ENCODE measurements around the gene ARSB.

The ARSB gene

GRCh38 chr5:78794693-78795215 lies 190.4 kb downstream of the ARSB start:
- no peak for TF ChIP-seq CTCF (conservative IDR thresholded peaks at IDR 0.05; ENCODE audit: low read length)
- H3K4me3 ChIP-seq (ENCODE audit: low read length), result no peak overlapping the region
- DNase-seq (ENCODE audit: low read depth), result no peak

GRCh38 chr5:78793907-78794662 lies 191.0 kb downstream of the ARSB start:
- no peak overlapping the region for H3K4me3 ChIP-seq (ENCODE audit: low read length)
- no peak for DNase-seq (ENCODE audit: low read depth)
- no peak for TF ChIP-seq CTCF (conservative IDR thresholded peaks at IDR 0.05; ENCODE audit: low read length)

- DNase-seq (ENCODE audit: low read depth), result no peak
- TF ChIP-seq CTCF (conservative IDR thresholded peaks at IDR 0.05; ENCODE audit: low read length), result no peak
- no peak overlapping the region for H3K4me3 ChIP-seq (ENCODE audit: low read length)
Observed at GRCh38 chr5:78792345-78793055, 192.6 kb downstream of the ARSB start.

GRCh38 chr5:78791501-78792100 lies 193.5 kb downstream of the ARSB start:
- no peak overlapping the region for H3K4me3 ChIP-seq (ENCODE audit: low read length)
- no peak for TF ChIP-seq CTCF (conservative IDR thresholded peaks at IDR 0.05; ENCODE audit: low read length)
- no peak for DNase-seq (ENCODE audit: low read depth)

GRCh38 chr5:78787783-78788182 lies 197.3 kb downstream of the ARSB start:
- TF ChIP-seq CTCF (conservative IDR thresholded peaks at IDR 0.05; ENCODE audit: low read length), result no peak
- no peak for DNase-seq (ENCODE audit: low read depth)
- H3K4me3 ChIP-seq (ENCODE audit: low read length), result no peak overlapping the region

GRCh38 chr5:78785454-78785853 lies 199.7 kb downstream of the ARSB start:
- DNase-seq (ENCODE audit: low read depth), result no peak
- no peak for TF ChIP-seq CTCF (conservative IDR thresholded peaks at IDR 0.05; ENCODE audit: low read length)
- no peak overlapping the region for H3K4me3 ChIP-seq (ENCODE audit: low read length)

Data from AG10803 (cell line).